ENCODE data around the gene RETREG1.
A peak's percentile ranks its signal among the peaks of the same experiment; 100 is the strongest.
"Not testable (repeated sequence)": the region's sequence is repeated elsewhere in the genome, so short reads cannot be mapped to it uniquely, and the experiment has no call there.

The RETREG1 gene

GRCh38 chr5:16551628-16552027, 65.2 kb downstream of the RETREG1 start:
- DNase-seq (ENCODE audit: low spot score), result no peak

- DNase-seq (ENCODE audit: low spot score), result peak; percentile 71
Observed at GRCh38 chr5:16550316-16550952, 66.4 kb downstream of the RETREG1 start.

GRCh38 chr5:16549491-16550206, 67.1 kb downstream of the RETREG1 start:
- DNase-seq (ENCODE audit: low spot score), result no peak

- DNase-seq (ENCODE audit: low spot score), result no peak
Observed at GRCh38 chr5:16548812-16549211, 68.0 kb downstream of the RETREG1 start.

- DNase-seq (ENCODE audit: low spot score), result no peak
Observed at GRCh38 chr5:16548115-16548514, 68.7 kb downstream of the RETREG1 start.

- DNase-seq (ENCODE audit: low spot score), result no peak
Observed at GRCh38 chr5:16547200-16547842, 69.5 kb downstream of the RETREG1 start.

- no peak for DNase-seq (ENCODE audit: low spot score)
Observed at GRCh38 chr5:16546732-16547131, 70.1 kb downstream of the RETREG1 start.

GRCh38 chr5:16544607-16545374, 72.0 kb downstream of the RETREG1 start:
- DNase-seq (ENCODE audit: low spot score), result no peak

- DNase-seq (ENCODE audit: low spot score), result not testable (repeated sequence)
Observed at GRCh38 chr5:16543206-16543605, 73.6 kb downstream of the RETREG1 start.

GRCh38 chr5:16542236-16542635, 74.6 kb downstream of the RETREG1 start:
- DNase-seq (ENCODE audit: low spot score), result no peak

GRCh38 chr5:16541592-16541991, 75.2 kb downstream of the RETREG1 start:
- DNase-seq (ENCODE audit: low spot score), result not testable (repeated sequence)

GRCh38 chr5:16540421-16540820, 76.4 kb downstream of the RETREG1 start:
- no peak for DNase-seq (ENCODE audit: low spot score)

GRCh38 chr5:16539169-16539666, 77.6 kb downstream of the RETREG1 start:
- DNase-seq (ENCODE audit: low spot score), result peak; percentile 74

GRCh38 chr5:16538006-16538405, 78.8 kb downstream of the RETREG1 start:
- DNase-seq (ENCODE audit: low spot score), result no peak

- DNase-seq (ENCODE audit: low spot score), result no peak
Observed at GRCh38 chr5:16536818-16537217, 80.0 kb downstream of the RETREG1 start.

- no peak for DNase-seq (ENCODE audit: low spot score)
Observed at GRCh38 chr5:16536246-16536645, 80.6 kb downstream of the RETREG1 start.

- DNase-seq (ENCODE audit: low spot score), result no peak
Observed at GRCh38 chr5:16534280-16534679, 82.5 kb downstream of the RETREG1 start.

- no peak for DNase-seq (ENCODE audit: low spot score)
Observed at GRCh38 chr5:16531063-16531648, 85.6 kb downstream of the RETREG1 start.

- no peak for DNase-seq (ENCODE audit: low spot score)
Observed at GRCh38 chr5:16529306-16529705, 87.5 kb downstream of the RETREG1 start.

- DNase-seq (ENCODE audit: low spot score), result no peak
Observed at GRCh38 chr5:16528382-16529110, 88.3 kb downstream of the RETREG1 start.

- no peak for DNase-seq (ENCODE audit: low spot score)
Observed at GRCh38 chr5:16525651-16526050, 91.1 kb downstream of the RETREG1 start.
